ENCODE measurements around the gene FGFRL1. TPM values are rescaled to one million over a fixed set of nuclear protein-coding genes. Genes with fewer than 3 reads are reported as not detected.

Gene FGFRL1
- total and polyA plus RNA-seq, 4 donors, result 13.4 to 31.1 (median 15.2) TPM

- no peak for ATAC-seq (ENCODE audit: insufficient read depth, low FRiP score)
These were observed 47.9 kb upstream of the FGFRL1 start for GRCh38 chr4:963276-964225.

GRCh38 chr4:964346-965025, 46.9 kb upstream of the FGFRL1 start:
- no peak for DNase-seq
- Histone ChIP-seq H3K27ac (ENCODE audit: low read depth in 1 of 2, low read length in 1 of 2) (no peak overlapping the region), H3K9me3 (ENCODE audit: control insufficient read depth in 4 of 4, insufficient read depth in 3 of 4, low read length in 3 of 4) (no peaks in the 10 kb centered on the region), H3K36me3 (ENCODE audit: control insufficient read depth in 4 of 4, insufficient read depth in 4 of 4, low read length in 4 of 4) (peaks cover 0 to 64% (median 0%) of the 10 kb centered on the region in 4 donors), H3K4me3 (no peak overlapping the region), H3K4me1 (ENCODE audit: control insufficient read depth in 5 of 5, insufficient read depth in 5 of 5, low read length in 5 of 5) (no peaks in the 10 kb centered on the region), H3K9ac (ENCODE audit: insufficient read depth in 1 of 2, low read length in 2 of 2) (no peak overlapping the region), H3K27me3 (ENCODE audit: control insufficient read depth in 3 of 3, insufficient read depth in 3 of 3, low read length in 2 of 3) (peaks cover 0 to 9% (median 0%) of the 10 kb centered on the region in 3 donors)
- no peak for ATAC-seq (ENCODE audit: insufficient read depth, low FRiP score)
- TF ChIP-seq, protein P1, sequence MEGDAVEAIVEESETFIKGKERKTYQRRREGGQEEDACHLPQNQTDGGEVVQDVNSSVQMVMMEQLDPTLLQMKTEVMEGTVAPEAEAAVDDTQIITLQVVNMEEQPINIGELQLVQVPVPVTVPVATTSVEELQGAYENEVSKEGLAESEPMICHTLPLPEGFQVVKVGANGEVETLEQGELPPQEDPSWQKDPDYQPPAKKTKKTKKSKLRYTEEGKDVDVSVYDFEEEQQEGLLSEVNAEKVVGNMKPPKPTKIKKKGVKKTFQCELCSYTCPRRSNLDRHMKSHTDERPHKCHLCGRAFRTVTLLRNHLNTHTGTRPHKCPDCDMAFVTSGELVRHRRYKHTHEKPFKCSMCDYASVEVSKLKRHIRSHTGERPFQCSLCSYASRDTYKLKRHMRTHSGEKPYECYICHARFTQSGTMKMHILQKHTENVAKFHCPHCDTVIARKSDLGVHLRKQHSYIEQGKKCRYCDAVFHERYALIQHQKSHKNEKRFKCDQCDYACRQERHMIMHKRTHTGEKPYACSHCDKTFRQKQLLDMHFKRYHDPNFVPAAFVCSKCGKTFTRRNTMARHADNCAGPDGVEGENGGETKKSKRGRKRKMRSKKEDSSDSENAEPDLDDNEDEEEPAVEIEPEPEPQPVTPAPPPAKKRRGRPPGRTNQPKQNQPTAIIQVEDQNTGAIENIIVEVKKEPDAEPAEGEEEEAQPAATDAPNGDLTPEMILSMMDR (IDR thresholded peaks at IDR 0.05; ENCODE audit: control extremely low read depth, extremely low read depth), result no peak
- WGBS, 2 donors, result 93 to 94% methylated on average over 22 to 23 of the region's 23 CpGs

More at GRCh38 chr4:963276-964225, 47.9 kb upstream of the FGFRL1 start:
- Histone ChIP-seq H3K4me3 (no peak overlapping the region), H3K9me3 (ENCODE audit: control insufficient read depth in 4 of 4, insufficient read depth in 3 of 4, low read length in 3 of 4) (no peaks in the 10 kb centered on the region), H3K9ac (ENCODE audit: insufficient read depth in 1 of 2, low read length in 2 of 2) (no peak overlapping the region), H3K4me1 (ENCODE audit: control insufficient read depth in 5 of 5, insufficient read depth in 5 of 5, low read length in 5 of 5) (no peaks in the 10 kb centered on the region), H3K36me3 (ENCODE audit: control insufficient read depth in 4 of 4, insufficient read depth in 4 of 4, low read length in 4 of 4) (peaks cover 0 to 70% (median 0%) of the 10 kb centered on the region in 4 donors), H3K27ac (ENCODE audit: low read depth in 1 of 2, low read length in 1 of 2) (no peak overlapping the region), H3K27me3 (ENCODE audit: control insufficient read depth in 3 of 3, insufficient read depth in 3 of 3, low read length in 2 of 3) (peaks cover 0 to 5% (median 0%) of the 10 kb centered on the region in 3 donors)
- 95 to 97% methylated on average over 39 of the region's 39 CpGs for WGBS, 2 donors
- DNase-seq, result peak in 1 of 3 donors; percentile 8
- TF ChIP-seq, protein P1 (IDR thresholded peaks at IDR 0.05; ENCODE audit: control extremely low read depth, extremely low read depth), result no peak

DNA sequence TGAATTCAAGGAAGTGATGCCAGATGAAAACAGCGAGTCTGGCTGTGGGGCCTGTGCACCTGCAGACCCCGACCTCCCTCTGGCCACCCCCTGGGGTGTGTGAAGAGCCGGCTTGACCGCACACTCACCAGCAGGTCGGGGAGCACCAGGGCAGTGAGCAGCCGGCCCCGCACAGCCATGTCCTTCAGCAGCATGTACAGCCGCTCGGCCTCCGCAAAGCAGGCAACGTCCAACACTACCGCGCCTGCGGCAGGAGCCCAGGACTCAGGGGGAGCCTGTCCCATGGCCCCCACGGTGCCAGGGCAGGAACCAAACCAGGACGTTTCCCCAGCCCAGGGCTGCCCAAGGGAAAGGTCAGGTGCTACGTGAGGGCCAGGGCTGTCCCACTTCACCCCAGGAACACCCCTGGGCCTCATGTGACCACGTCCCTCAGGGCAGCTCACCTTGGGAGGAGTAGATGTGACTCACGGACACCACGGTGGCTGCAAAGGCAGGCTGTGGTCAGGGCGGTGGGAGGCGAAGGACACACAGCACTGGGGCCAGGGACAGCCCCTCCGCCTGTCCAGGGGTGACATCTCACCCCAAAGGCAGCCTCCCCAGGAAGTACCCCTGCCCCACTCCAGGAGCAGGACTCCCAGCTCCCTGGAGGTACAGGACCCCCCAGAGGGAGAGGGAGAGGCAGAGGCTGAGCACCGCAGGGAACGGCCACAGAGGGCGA, 46.2 kb upstream of the FGFRL1 start:
- Histone ChIP-seq H3K27me3 (ENCODE audit: control insufficient read depth in 3 of 3, insufficient read depth in 3 of 3, low read length in 2 of 3) (peaks cover 0 to 9% (median 0%) of the 10 kb centered on the region in 3 donors), H3K27ac (ENCODE audit: low read depth in 1 of 2, low read length in 1 of 2) (no peak overlapping the region), H3K9me3 (ENCODE audit: control insufficient read depth in 4 of 4, insufficient read depth in 3 of 4, low read length in 3 of 4) (no peaks in the 10 kb centered on the region), H3K4me1 (ENCODE audit: control insufficient read depth in 5 of 5, insufficient read depth in 5 of 5, low read length in 5 of 5) (no peaks in the 10 kb centered on the region), H3K36me3 (ENCODE audit: control insufficient read depth in 4 of 4, insufficient read depth in 4 of 4, low read length in 4 of 4) (peaks cover 0 to 62% (median 0%) of the 10 kb centered on the region in 4 donors), H3K4me3 (no peak overlapping the region), H3K9ac (ENCODE audit: insufficient read depth in 1 of 2, low read length in 2 of 2) (no peak overlapping the region)
- TF ChIP-seq, protein P1 (IDR thresholded peaks at IDR 0.05; ENCODE audit: control extremely low read depth, extremely low read depth), result no peak
- ATAC-seq (ENCODE audit: insufficient read depth, low FRiP score) (no peak), DNase-seq (no peak)
- 93 to 95% methylated on average over 24 to 26 of the region's 26 CpGs for WGBS, 2 donors
